MM.1S (cell line): ENCODE results near the gene GUCD1.

Experiments
- EZH2phosphoT487 ChIP-seq: fragments of 300-600 bp; sonication (generic); IDR thresholded peaks from 2 replicates; pipeline ENCODE4 v1.6.1; 2018; ENCODE audit warnings: antibody characterized with exemption, low read length
- TF ChIP-seq, protein P1 (sequence below): fragments of 300-600 bp; sonication (generic); IDR thresholded peaks from 2 replicates; pipeline ENCODE4 v1.5.1; 2016; ENCODE audit warnings: antibody characterized with exemption, low read length, mixed read lengths

DNA sequence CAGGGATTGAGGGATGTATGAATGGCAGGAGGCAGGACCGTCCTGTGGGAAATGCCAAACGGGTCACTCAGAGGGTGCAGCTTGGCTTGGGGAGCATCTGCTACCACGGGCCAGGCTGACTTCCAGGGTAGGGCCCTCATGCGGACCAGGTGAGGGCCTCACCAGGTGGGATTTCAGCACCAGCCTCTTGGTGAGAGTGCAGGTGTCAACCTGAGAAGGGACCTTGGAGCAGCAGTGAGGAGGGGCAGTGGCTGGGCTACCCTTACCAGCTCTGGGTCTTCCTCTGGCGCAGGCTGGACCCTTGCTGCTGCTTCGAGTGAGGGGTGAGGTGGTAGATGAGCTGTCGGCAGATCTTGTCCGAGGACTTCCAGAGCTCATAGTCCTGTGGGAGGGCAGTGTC is 33.0 kb upstream of the GUCD1 start:
- TF ChIP-seq, protein P1, sequence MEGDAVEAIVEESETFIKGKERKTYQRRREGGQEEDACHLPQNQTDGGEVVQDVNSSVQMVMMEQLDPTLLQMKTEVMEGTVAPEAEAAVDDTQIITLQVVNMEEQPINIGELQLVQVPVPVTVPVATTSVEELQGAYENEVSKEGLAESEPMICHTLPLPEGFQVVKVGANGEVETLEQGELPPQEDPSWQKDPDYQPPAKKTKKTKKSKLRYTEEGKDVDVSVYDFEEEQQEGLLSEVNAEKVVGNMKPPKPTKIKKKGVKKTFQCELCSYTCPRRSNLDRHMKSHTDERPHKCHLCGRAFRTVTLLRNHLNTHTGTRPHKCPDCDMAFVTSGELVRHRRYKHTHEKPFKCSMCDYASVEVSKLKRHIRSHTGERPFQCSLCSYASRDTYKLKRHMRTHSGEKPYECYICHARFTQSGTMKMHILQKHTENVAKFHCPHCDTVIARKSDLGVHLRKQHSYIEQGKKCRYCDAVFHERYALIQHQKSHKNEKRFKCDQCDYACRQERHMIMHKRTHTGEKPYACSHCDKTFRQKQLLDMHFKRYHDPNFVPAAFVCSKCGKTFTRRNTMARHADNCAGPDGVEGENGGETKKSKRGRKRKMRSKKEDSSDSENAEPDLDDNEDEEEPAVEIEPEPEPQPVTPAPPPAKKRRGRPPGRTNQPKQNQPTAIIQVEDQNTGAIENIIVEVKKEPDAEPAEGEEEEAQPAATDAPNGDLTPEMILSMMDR = no peak
- TF ChIP-seq EZH2phosphoT487 = no peak
